ENCODE measurements around the gene AMN1. TPM values are rescaled to one million over a fixed set of nuclear protein-coding genes. Genes with fewer than 3 reads are reported as not detected.

Gene AMN1
- total and polyA plus RNA-seq, 2 of the 4 experiments (the other 2 are of a cell fraction): 3.4 to 5.2 TPM

GRCh38 chr12:31687101-31687527, 41.7 kb downstream of the AMN1 start:
- no peak overlapping the region for H2AFZ ChIP-seq (replicated peaks; ENCODE audit: low read length, poor library complexity)
- no peak overlapping the region for H4K91ac ChIP-seq (ENCODE audit: insufficient read depth, low read depth, low read length)
- no peak overlapping the region for H3K18ac ChIP-seq (ENCODE audit: low read depth, low read length)
- H2BK120ac ChIP-seq (ENCODE audit: low read depth, low read length): no peak overlapping the region
- no peak overlapping the region for H2BK5ac ChIP-seq (ENCODE audit: low read depth, low read length, poor library complexity, severe bottlenecking)
- H4K20me1 ChIP-seq (ENCODE audit: insufficient read depth, low read length): no peaks in the 10 kb centered on the region
- no peaks in the 10 kb centered on the region for H3K36me3 ChIP-seq (ENCODE audit: control insufficient read depth, insufficient read depth, low read length)
- H3K9me3 ChIP-seq (ENCODE audit: control insufficient read depth, insufficient read depth, low read length): peaks cover 5% of the 10 kb centered on the region; the same call in 1 of the 2 replicates
- H3K14ac ChIP-seq (replicated peaks; ENCODE audit: low read depth, low read length): no peak overlapping the region
- ChIA-PET CTCF (no interaction called here), POLR2A (ENCODE audit: unreplicated experiment) (no interaction called here)
- ATAC-seq (ENCODE audit: low read depth) (no peak), DNase-seq (no peak)
- H2BK20ac ChIP-seq (ENCODE audit: low read depth, low read length): no peak overlapping the region
- H3K9me1 ChIP-seq (ENCODE audit: insufficient read depth, low read length): no peaks in the 10 kb centered on the region
- H3K27ac ChIP-seq (ENCODE audit: insufficient read depth, low read length): no peak overlapping the region
- in situ Hi-C loops (cut with MboI; ENCODE audit: low sequenced_read_pairs) (loop anchor here (10.0 to 25.0 kb wide), 2 partner anchors 275 to 618 kb away; partner anchors contain the start of gene RESF1), dilution Hi-C loops (cut with HindIII; ENCODE audit: low sequenced_read_pairs, unreplicated experiment) (no loop called here), intact Hi-C loops (cut with micrococcal nuclease) (loop anchor here (10.0 kb wide), 1 partner anchor 278 kb away; no protein-coding TSS in a partner anchor)
- no peaks in the 10 kb centered on the region for H3K79me1 ChIP-seq (ENCODE audit: low read depth in 1 of 2, low read length in 2 of 2)
- no peak overlapping the region for H2BK15ac ChIP-seq (ENCODE audit: low read depth, low read length)
- no peak overlapping the region for H2AK9ac ChIP-seq (replicated peaks; ENCODE audit: low read depth, low read length, poor library complexity)
- H3K56ac ChIP-seq (ENCODE audit: extremely low read depth, insufficient read depth, low read length): no peak overlapping the region
- no peak overlapping the region for H3K9ac ChIP-seq (ENCODE audit: low read depth, low read length)
- no peak overlapping the region for H3K4ac ChIP-seq (ENCODE audit: low read depth, low read length)
- no peaks in the 10 kb centered on the region for H3K27me3 ChIP-seq (ENCODE audit: control insufficient read depth, insufficient read depth, low read length)
- H3K4me2 ChIP-seq (ENCODE audit: low read depth, low read length): no peak overlapping the region
- H4K8ac ChIP-seq (ENCODE audit: low read depth in 2 of 2, low read length in 2 of 2): no peak overlapping the region
- TF ChIP-seq SMC3 (IDR thresholded peaks at IDR 0.05; ENCODE audit: low read depth, low read length): no peak
- TF ChIP-seq RCOR1 (IDR thresholded peaks at IDR 0.05; ENCODE audit: insufficient replicate concordance, low read length): no peak
- no peak for TF ChIP-seq RAD21 (IDR thresholded peaks at IDR 0.05; ENCODE audit: low read length)
- TF ChIP-seq MXI1 (IDR thresholded peaks at IDR 0.05; ENCODE audit: borderline replicate concordance, low read depth, low read length): no peak
- TF ChIP-seq, protein P1, sequence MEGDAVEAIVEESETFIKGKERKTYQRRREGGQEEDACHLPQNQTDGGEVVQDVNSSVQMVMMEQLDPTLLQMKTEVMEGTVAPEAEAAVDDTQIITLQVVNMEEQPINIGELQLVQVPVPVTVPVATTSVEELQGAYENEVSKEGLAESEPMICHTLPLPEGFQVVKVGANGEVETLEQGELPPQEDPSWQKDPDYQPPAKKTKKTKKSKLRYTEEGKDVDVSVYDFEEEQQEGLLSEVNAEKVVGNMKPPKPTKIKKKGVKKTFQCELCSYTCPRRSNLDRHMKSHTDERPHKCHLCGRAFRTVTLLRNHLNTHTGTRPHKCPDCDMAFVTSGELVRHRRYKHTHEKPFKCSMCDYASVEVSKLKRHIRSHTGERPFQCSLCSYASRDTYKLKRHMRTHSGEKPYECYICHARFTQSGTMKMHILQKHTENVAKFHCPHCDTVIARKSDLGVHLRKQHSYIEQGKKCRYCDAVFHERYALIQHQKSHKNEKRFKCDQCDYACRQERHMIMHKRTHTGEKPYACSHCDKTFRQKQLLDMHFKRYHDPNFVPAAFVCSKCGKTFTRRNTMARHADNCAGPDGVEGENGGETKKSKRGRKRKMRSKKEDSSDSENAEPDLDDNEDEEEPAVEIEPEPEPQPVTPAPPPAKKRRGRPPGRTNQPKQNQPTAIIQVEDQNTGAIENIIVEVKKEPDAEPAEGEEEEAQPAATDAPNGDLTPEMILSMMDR (conservative IDR thresholded peaks at IDR 0.05; ENCODE audit: low read depth, low read length): no peak
- TF ChIP-seq NFE2L2 (IDR thresholded peaks at IDR 0.05; ENCODE audit: low read depth, low read length): no peak
- no CpG with 5 or more reads among the region's 3 CpGs for WGBS, 2 experiments (ENCODE audit: extremely low coverage in 2 of 2, insufficient read length in 1 of 2)
- H3K4me3 ChIP-seq (ENCODE audit: insufficient read depth, low read depth, low read length): no peak overlapping the region
- no peak overlapping the region for H4K5ac ChIP-seq (ENCODE audit: low read depth, low read length)
- no peak overlapping the region for H2AK5ac ChIP-seq (ENCODE audit: low read depth, low read length)
- BruUV-seq (replicated peaks): no TSS peak
- H3K4me1 ChIP-seq (ENCODE audit: control insufficient read depth, insufficient read depth, low read length): no peaks in the 10 kb centered on the region
- H3K23ac ChIP-seq (ENCODE audit: low read depth, low read length): no peak overlapping the region
